22Rv1 (cell line): ENCODE measurements around the gene SLC39A11.

Experiments
- CTCF ChIP-seq: fragments of 450-650 bp; IDR thresholded peaks from 2 replicates; pipeline ENCODE4 v1.5.1; 2017; ENCODE audit warnings: mild to moderate bottlenecking
- ZFX ChIP-seq: fragments of 450-650 bp; IDR thresholded peaks from 2 replicates; pipeline ENCODE4 v1.6.1; 2017; ENCODE audit warnings: antibody characterized with exemption, borderline replicate concordance

GRCh38 chr17:72696721-72697120 is 395.8 kb downstream of the SLC39A11 start:
- TF ChIP-seq CTCF = no peak
- TF ChIP-seq ZFX = no peak
